Kasumi-1 (cell line): ENCODE data around the gene STAB2.
"Not testable (repeated sequence)": the region's sequence is repeated elsewhere in the genome, so short reads cannot be mapped to it uniquely, and the experiment has no call there.

Experiments
- DNase-seq, 2 experiments: peaks; one replicate each; lab custom pipeline; 2025; lab: John Stamatoyannopoulos, UW

STAB2 gene

DNA sequence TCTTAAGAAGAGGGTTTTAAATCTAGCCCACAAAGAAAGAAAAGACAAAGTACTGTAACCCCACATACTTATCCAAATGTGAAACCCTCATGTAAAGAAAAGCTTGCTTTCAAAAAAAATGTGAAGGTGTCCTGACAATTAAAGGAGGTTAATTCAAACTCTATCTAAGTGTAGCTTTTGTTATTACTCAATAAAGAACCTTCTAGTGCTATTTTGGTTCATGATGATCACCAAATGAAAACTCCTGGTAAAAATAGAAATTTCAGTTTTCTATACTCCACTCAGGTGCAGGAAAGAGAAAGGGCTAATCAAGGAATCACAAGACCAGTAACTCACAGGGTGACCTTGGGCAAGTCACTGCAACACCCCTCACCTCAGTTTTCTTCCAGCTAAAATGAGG lies 1.6 kb downstream of the STAB2 start:
- DNase-seq = no peak

DNA sequence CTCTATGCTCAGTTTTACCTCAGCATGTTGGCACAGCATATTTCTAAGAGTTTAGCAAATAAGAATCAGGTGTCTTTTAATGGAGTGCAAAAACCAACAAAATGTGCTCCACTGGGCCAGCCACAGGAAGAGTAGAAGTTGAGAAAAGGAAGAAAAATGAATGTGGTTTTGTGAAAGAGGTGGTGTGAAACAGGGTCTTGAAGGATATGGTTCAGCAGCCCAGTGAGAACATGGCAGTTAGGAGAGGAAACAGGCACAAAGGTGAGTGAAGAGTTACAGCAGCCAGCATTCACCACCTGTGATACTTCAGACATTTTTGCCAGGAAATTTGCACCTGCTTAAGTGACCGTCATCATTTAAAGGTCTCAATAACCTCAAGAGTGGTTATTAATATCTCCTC lies 2.4 kb downstream of the STAB2 start:
- no peak for DNase-seq

DNA sequence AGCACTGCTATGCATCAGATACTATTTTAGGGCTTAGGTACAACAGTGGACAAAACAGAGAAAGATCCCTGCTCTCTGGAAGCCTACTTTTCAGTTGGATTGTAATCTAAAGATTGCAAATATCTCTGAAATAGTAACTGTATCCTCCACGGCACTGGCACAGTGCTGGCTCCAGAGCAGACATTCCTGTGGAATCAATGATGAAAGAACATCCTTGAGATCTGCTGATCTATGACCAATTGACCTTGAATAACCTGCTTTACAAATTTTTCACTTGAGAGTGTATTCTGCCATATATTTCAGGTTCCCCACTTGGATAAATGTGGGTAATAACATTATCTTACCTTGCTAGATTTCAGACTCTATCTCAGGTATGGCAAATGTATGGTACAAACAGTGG lies 3.2 kb downstream of the STAB2 start:
- no peak for DNase-seq

DNA sequence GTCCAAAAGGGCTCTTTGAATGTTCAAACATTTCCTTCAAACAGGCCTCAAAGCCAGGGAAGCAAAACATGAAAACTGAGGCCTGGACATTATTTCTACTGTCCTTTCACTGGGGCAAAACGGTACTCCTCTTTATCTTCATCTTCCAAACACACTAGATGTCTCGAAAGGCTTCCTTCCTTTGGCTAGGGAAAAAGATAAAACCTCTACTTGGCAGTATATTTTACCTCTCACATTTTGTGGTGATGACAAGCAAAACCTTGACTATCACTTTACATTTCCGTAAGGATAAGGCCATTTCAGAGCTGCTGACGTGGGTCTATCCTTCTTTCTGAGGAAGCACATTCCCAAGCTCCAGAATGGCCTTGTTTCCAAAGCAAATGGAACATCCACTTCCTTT lies 9.9 kb downstream of the STAB2 start:
- no peak for DNase-seq

DNA sequence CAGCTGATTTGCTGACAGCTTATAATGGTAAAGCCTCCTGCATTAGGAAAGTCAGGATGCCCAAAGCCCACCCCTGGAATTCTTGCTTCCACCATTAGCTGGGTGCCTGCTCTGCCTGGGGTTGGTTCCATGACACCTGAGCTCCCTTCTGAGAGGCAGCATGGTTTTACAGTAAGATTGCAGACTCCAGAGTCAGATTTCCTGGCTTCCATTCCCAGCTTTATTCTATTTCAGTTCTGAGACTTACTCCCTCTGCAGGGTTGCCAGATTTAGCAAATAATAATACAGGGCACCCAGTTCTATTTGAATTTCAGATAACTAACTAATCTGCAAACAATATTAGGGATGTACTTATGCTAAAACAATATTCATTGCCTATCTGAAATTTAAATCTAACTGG lies 12.2 kb downstream of the STAB2 start:
- DNase-seq = no peak

DNA sequence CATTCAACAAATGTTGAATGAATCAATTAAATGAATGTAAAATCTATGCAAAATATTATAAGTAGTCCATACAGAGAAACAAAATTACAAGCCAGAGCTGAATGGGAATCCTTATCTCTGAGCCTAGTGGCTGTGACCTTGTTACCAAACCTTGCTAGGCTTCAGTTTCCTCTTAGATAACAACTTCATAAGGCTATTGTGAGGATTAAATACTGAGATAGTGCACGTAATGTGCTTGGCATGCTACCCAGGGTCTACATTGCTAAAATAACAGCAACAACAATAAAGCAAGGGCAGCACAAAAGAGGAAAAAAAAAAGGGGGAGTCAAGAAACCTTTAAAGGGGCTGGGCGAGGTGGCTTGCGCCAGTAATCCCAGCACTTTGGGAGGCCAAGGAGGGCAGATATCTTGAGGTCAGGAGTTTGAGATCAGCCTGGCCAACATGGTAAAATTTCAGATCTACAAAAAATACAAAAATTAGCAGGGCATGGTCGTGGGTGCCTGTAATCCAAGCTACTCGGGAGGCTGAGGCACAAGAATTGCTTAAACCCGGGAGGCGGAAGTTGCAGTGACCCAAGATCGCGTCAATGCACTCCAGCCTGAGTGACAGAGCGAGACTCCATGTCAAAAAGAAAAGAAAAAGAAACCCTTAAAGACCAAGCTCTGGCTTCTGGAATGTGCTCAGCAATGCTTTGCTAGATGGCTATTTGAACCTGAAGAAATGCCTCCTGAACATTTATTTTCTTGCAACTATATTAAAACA lies 14.1 kb downstream of the STAB2 start:
- no peak for DNase-seq

DNA sequence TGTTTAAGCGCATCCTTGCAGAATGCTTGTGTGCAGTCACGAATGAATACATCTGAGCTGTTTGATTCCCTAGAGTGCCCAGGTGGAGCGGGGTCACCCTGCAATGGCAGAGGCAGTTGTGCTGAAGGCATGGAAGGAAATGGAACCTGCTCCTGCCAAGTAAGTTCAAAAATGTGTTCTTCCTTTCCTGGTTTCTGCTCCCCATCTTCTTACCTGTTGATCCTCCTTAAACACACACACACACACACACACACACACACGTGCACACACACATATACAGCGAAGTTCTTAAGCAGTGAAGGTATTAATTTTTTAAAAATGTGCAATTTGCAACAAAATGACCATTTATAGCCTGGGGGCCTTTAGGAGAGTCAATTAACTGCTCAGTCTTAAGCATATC lies 33.3 kb downstream of the STAB2 start:
- DNase-seq = no peak

DNA sequence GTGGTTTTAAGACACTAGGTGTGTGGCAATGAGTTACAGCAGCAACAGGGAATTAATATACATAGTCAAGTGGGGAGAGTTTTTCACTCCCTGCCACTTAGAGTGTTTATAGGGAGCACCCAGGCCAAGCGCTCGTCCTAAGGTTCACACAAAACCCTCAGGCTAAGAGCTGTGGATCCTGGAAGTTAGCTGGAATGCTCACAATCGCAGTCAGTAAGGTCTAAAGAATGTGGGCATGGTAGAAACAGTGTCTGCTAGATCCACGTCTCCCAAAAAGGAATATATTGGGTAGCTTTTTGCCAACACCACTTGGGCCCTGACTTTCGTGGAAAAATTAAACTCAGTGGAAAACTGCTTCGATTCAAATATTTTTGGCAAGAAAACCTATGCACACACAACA lies 36.6 kb downstream of the STAB2 start:
- no peak for DNase-seq

DNA sequence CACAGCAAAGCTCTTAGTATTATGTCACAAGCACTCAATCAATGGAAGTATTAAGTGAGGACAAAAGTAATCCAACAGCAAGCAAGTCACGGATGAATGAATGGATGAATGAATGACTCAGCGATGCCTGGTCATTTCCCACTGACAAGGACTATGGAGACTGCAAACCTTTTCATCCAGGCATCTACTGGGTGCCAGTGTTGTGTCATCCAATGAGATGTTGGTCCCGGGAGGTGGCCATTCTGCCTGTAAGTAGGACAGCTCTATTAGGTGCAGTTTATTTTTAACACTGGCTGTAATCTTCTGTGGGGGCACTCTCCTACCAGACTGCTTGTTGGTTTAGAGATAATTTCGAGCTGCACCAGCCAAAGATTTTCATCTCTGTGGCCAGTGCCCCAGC lies 39.4 kb downstream of the STAB2 start:
- DNase-seq = no peak

DNA sequence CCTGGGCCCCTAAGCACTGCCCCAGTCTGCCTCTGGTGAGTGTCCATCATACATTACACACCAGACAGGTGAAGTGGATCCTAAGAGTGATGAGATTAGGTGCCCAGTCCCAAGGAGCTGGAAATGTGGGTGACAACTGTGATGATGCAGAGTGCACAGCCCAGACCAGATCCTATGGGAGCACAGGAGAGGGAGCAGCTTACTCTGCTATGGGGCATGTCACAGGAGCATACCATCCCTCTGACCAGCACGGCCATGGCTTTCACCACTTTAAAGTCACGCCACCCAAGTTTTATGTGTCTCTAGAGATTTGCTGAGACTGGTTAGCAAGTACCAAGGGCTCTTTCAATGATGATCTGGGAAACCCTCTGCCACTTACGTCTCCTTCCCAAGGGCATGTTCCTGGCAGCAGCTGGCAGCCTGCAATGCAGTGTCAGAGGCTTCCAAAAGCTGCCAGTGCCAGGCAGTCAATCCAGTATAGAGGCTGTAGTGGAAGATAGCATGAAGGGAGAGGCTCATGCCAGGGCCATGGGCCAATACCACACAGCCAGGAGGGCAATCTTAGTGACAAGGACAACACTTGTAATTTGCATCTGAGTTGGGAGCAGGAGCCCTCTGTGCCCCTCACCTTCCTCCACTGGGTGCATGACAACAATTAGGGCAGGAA lies 40.2 kb downstream of the STAB2 start:
- DNase-seq = no peak

DNA sequence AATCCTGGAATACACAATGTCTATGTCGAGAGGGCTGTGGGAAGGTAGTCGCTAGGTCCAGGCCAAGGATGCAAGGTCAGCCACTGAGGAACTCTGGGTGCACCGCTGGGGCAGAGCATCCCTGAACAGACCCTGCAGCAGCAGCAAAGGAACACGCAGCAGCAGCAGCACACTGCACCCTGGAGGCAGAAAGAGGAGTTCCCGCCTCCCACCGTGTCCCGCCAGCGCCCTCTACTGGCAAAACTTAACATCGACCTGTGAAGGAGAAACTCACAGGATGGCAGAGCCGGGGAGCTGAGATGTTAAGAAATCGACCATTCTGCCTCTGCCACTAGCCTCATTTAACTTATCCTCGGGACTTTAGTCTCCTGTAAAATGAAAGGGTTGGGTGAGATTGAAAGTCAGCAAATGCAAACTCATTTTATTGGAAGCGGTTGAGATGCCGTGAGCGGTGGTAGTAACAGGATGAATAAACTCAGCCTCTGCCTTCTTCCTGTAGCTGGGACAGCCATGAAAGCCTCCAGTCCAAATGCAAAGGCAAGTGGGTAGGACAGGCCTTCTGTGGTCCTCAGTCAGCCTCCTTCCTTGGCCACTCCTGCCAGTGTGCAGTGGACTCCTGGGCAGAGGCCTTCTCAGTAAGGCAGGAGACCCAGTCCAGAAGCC lies 45.6 kb downstream of the STAB2 start:
- peak; percentile 68 to 76 for DNase-seq

DNA sequence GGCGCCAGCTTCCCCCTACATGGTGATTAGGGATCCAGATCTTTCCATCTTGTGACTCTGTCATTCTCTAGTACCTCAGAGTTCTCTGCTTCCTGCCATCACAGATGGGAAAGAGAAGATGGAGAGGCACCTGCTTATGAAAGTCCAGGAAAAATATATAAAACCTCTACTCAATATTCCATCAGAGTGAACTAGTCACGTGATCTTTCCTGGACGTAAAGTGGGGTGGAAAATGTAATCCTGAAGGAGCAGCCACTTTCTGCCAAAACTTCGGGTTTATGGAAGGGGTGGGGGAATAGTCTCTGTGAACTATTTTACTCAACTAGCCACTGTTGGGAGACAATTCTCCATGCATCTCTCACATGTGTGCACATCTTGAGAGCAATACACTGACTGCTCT lies 47.7 kb downstream of the STAB2 start:
- no peak for DNase-seq

DNA sequence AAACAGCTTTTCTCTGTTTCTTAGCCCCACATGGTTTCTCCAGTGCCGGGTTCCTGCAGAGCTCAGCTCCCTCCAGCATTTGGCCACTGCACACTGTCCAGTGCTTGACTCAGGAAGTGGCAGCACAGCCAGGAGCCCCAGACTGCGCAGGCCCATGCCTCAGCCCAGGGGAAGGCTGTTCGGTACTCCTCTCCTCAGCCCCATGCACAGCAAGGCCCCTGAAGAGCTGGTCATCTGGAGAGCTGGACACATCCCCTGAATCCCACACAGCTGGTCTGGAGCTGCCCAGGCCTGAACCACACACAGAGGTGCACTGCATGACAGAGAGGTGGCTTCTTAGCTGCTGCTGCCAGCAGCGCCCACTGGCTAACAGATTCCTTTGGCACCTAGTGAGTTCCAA lies 48.3 kb downstream of the STAB2 start:
- DNase-seq = no peak

DNA sequence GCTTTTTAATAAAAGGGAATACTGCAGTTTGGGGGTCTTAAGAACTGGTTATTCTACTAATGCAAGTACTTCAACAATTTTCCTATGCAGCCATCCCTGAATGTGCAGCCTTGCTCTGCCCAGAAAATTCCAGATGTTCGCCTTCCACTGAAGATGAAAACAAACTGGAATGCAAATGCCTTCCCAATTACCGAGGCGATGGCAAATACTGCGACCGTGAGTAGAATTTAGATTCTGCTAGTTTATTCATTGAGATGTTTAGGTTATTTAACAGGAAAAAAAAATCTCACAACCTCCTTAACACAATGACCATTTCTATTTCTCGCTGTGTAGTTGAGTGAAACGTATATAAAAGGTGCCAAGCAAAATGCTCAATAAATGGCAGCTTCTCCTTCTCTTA lies 49.9 kb downstream of the STAB2 start:
- no peak for DNase-seq

DNA sequence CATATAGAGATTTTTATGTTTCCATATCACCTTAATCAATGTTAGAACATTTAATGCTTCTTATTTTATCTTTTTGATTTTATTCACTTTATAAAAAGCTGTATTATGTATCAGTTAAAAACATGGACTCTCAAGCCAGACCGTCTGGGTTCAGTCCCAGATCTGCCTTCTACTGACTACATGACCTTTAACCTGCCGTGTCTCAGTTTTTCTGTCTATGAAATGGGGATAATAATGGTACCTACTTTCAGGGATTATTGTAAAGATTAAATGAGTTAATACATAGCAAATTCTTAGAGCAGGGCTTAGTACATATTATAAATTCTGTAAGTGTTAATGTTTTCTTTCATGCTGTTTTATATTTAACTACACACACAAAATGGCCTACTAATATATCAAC lies 50.4 kb downstream of the STAB2 start:
- no peak for DNase-seq

DNA sequence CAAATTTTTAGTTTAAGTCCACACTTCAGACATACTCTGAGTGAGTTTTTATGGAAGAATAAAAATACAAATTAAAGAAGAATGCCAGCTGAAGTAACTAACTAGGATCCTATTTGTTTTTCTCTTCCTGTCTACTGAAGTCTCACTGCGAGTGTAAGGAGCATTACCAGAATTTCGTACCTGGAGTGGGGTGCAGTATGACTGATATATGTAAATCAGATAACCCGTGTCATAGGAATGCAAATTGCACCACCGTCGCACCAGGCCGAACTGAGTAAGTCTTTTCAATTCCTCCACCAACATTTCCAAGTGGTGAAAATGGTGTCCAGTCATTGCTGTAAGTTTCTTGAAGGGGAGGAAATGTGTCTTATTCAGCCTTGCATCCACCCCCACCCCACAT lies 52.9 kb downstream of the STAB2 start:
- DNase-seq = no peak

DNA sequence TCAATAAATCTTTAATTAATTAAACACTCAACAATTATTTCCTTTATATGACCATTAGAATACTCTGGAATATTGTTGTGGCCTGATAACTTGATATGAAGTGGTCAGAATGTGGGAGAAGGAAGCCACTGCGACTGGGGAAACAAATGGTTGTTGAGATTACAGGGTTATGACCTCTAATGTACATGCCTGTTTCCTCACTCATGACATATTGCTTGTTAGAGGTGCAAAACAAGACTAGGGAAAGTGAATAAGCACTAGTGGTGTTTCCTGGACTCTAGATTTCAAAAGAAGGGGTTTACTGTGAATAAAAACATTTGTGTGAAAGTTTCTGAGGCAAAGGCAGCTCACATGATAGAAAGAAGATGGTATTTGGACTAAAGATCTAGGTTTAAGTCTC lies 53.3 kb downstream of the STAB2 start:
- DNase-seq = no peak

DNA sequence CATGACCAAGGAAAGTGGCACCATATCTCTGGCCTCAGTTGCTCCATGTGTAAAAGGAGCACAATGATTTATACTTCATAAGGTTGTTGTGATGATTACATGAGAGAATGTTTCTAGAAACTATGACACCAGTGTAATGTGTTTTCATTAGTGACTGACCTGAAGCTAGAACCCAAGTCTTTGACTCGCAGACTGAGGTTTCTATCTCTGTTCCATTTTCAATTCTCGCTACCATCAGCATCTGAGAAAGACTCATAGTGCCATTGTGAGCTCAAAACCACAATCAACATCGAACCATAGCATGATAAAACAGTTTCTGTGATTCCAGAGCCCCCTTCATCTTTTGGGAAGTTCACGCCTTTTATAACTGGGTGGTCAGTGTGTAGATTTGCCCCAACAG lies 53.8 kb downstream of the STAB2 start:
- no peak for DNase-seq

DNA sequence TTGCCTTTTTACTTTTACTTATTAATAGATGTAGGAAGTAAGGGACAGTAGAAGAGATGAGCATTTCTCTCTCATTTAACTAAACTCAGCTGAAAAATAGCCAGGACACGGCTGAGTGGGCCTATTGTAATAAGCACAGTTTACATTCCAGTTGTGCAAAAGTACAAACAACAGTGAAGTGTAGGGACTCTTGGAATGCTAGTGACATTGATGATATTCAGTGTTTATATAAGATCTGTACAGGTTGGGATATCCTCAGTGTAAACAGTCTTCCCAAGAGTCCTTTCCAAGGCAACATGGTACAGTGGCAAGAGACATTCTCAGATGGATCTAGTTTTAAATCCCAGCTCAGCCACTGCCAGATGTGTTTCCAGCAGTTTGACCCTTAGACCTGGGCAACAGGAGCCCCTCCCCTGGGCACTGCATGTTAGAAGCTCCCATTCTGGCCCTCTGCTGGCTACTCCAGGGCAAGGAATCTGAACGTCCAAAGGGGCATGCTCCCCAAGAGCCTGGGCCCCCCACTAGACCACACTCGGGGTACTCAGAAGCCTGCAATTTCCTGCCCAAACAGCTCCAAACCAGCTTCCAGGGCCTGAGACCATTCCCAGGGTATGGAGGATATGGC lies 55.3 kb downstream of the STAB2 start:
- DNase-seq = no peak

DNA sequence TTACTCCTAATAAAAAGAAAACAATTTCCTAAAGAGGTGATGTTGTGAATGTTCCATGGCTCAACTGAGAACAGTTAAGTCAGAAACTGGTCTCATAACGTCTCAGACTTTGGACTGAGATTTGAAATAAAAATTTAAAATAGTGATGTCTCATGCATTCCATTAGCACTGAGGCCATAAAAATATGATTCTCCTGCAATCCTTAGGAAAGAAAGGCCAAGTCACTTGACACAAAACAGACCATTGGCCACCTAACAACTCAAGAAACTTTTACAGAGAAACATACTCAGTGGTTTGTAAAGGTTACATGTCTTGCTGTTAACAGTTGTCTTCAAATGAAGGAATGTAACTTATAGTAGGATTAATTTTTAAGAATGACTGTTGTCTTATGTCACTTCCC lies 58.1 kb downstream of the STAB2 start:
- no peak for DNase-seq

DNA sequence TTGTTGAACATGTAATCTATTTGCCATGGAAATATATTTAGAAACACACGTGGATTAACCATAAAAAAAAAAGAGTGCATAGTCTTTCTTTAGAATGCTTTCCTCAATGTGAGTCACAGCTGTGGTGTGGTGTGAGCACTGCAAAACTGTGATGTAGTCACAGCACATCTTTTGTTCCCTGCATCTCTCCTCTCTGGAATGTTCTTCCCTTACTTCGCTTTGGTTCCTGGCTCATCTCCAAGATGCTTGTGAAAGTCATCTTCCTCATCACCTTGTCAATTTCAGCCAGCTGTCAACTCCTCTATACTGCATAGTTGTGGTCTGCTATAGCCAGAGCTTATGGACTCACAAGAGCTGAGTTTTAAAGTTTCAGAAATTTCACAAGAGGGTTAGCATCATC lies 60.2 kb downstream of the STAB2 start:
- DNase-seq = no peak

DNA sequence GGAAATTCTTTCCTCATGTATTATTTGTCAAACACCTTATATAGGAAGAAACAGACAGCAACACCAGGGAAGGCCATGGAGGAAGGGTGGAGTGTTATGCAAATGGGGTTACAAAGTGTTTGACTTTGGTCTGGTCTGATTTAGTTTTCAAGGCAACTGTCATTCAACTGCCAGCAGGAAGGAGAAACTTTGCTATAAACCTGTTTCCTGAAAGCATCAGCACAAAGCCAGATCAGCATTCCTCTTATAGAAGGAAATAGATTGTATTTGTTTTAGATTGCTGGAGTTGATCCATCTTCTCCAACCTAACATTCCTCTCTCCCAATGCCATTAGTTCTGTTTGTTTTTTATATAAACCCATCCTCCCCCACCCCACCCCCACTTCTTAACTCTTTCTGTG lies 65.7 kb downstream of the STAB2 start:
- no peak for DNase-seq

DNA sequence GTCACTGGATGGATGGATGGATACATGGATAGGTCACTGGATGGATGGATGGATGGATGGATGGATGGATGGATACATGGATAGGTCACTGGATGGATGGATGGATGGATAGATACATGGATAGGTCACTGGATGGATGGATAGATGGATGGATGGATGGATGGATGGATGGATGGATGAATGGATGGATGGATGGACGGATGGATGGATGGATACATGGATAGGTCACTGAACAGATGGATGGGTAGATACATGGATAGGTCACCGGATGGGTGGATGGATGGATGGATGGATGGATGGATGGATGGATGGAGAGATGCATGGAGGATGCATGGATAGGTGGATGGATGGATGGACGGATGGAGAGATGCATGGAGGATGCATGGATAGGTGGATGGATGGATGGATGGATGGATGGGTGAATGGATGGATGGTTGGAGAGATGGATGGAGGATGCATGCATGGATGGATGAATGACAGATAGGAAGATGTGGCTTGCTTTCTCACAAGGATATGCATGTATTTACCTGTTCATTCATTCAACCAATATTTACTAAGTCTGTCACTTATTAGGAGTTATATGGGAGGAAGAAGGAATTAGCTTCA lies 66.6 kb downstream of the STAB2 start:
- DNase-seq = not testable (repeated sequence)
